GM20000 (cell line): ENCODE measurements around the gene RASGEF1C.
"Not testable (repeated sequence)": the region's sequence is repeated elsewhere in the genome, so short reads cannot be mapped to it uniquely, and the experiment has no call there.

Experiments
- DNase-seq: peaks from one replicate; pipeline ENCODE4 v3.0.0; 2012; ENCODE audit warnings: low spot score
- TF ChIP-seq, protein P1 (sequence below): IDR thresholded peaks from 2 replicates; pipeline ENCODE4 v1.5.1; 2012; ENCODE audit warnings: mild to moderate bottlenecking, control low read depth; ENCODE audit errors: extremely low read depth, missing control alignments

RASGEF1C gene

DNA sequence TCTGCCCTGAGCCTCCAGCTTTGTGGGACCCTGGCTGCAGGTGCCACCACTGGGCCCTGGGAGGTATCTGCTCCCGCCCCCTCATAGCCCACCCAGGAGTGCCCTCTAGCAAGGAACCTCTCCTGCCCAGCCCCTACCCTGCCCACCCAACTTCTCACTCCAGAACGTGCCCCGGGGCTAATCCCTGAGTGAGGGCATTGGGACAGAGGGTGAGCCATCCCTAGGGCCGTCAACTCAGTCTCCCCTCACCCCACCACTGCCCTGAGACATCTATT, 2.7 kb upstream of the RASGEF1C start:
- TF ChIP-seq, protein P1, sequence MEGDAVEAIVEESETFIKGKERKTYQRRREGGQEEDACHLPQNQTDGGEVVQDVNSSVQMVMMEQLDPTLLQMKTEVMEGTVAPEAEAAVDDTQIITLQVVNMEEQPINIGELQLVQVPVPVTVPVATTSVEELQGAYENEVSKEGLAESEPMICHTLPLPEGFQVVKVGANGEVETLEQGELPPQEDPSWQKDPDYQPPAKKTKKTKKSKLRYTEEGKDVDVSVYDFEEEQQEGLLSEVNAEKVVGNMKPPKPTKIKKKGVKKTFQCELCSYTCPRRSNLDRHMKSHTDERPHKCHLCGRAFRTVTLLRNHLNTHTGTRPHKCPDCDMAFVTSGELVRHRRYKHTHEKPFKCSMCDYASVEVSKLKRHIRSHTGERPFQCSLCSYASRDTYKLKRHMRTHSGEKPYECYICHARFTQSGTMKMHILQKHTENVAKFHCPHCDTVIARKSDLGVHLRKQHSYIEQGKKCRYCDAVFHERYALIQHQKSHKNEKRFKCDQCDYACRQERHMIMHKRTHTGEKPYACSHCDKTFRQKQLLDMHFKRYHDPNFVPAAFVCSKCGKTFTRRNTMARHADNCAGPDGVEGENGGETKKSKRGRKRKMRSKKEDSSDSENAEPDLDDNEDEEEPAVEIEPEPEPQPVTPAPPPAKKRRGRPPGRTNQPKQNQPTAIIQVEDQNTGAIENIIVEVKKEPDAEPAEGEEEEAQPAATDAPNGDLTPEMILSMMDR: no peak

DNA sequence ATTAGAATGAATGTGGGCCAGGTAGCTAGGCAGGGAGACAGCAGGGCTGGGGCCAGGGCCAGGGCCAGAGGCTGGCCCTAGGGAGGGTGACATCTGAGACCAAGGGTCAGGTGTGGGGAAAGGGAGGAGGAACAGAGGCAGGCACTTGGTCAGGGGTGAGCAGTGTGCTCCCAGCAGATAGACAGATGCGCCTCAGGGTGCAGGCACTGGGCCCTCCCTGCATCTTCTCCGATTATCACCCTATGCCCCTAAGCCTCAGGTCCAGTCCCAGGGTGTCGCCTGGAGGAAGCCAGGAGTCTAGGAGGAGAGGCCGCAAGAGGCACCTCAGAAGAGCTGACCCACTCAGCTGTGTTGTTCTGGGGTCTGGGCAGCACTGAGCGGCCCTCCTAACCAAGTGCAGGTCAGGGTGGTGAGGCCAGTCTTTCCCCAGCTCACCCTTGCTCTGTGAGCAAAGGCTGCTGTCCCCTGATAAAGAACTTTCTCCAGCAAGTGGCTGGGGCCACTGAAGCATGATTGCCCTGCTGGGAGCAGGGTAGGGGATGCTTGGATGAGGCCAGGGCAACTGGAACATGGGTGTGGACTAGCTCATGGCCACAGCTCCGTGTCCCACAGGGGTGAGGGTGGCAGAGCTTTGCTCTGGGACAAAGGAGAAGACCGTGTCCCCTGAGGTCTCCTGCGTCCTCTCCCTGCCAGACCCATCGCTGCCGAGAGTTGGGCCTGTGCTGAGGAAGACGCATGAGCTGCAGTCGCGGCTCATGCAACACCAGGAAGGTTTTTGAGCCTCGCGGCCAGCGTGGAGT, 2.1 kb upstream of the RASGEF1C start:
- DNase-seq: no peak

More for the DNA sequence above, 2.7 kb upstream of the RASGEF1C start:
- no peak for DNase-seq

DNA sequence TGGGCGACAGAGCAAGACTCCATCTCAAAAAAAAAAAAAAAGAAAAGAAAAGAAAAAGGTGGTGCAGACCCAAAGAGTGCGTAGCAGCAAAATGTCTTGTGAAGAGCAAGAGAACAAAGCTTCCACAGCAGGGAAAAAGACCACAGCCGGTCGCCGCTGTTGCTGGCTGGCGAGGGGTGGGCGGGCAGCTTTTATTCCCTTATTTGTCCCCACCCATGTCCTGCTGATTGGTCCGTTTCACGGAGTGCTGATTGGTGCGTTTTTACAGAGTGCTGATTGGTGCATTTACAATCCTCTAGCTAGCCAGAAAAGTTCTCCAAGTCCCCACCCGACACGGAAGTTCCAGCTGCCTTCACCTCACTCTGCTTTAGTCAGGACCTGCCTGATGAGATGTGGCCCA, 1.1 kb upstream of the RASGEF1C start:
- DNase-seq: not testable (repeated sequence)

More for the DNA sequence above, 2.1 kb upstream of the RASGEF1C start:
- TF ChIP-seq, protein P1: no peak

DNA sequence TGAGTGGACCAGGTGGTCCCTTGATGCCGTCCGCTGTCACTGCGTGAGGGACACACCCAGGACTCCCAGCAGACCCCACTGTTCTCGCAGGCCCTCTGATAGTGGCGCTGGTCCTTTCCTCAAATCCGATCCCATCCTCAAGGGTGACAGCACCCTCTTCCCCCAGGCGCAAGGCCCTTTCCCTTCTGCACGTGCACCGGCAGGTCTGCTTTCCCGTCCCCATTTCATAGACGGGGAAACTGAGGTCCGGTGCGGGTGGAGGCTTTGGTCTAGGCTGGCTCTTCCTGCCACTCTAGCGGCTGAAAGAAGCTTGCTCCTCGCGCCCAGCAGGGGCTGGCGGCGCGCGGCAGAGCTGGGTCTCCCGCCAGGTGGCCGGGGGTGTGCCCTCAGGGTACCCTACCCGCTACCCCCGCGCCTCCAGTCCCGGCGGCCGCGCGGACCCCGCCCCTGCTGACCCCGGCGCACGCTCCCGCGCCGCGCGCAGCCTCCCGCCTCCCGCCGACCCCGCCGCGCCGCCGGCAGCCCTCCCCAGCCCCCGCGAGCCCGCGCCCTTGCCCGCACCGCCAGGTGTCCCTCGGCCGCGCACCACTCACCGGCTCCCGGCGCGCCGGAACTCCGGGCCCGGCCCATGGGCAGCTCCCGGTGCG, 453 bp downstream of the RASGEF1C start:
- TF ChIP-seq, protein P1: no peak

DNA sequence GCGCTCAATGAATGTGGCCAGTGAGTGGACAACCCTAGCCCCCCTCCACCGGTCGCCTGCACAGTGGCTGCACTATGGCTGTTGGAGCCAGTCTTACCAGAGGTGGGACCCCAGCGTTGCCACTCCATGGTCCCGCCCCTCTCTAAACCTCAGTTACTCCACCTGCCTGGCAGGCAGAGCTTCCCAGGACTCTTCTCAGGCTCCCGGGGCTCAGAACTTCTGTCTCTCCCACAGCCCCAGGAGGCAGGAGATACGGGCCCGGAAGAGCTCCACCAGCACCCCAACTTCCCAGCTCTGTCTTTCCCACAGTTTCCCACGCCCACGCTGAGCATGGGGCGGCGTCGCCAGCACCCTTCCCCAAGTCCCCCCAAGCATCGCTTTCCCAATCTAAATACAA, 975 bp downstream of the RASGEF1C start:
- DNase-seq: no peak
- TF ChIP-seq, protein P1: no peak

More for the DNA sequence above, 453 bp downstream of the RASGEF1C start:
- no peak for DNase-seq

DNA sequence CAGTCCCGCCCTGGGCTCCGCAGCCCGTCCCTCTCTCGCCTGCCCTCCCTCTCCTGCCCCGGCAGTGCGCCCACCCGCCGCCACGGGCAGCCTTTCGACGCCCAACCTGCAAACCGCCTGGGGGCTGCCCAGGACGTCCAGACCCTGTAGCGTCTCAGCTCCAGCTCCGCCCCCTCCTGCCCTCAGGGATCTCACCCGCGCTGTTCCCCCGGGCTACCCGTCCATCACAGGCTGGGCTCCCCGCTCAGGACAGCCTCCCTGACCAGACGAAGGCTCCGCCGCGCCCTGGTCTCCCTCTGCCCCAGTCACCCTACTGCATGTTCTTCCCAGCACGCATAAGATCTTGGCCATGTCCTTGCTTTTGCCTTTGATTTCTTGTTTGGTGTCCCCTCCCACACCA, 1.4 kb downstream of the RASGEF1C start:
- TF ChIP-seq, protein P1: no peak
- DNase-seq: no peak

DNA sequence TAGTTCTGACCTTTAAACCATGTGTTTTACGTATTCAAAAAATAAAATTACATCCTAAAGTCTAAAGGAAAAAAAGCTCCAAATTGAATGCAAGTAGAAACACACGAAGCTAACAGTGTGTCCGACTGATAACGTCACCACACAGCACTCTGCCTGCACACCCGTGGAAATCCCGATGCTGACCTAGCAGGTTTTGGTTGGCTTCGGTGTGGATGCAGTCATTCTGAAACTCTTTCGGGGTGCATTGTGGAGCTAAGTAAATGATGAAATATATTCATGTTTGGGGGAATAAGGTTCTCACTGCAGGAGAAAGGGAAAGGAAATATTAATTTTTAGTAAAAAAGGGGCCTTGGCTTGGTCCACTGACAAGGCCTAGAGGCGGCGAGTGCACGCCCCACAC, 2.0 kb downstream of the RASGEF1C start:
- TF ChIP-seq, protein P1: no peak
- DNase-seq: no peak

DNA sequence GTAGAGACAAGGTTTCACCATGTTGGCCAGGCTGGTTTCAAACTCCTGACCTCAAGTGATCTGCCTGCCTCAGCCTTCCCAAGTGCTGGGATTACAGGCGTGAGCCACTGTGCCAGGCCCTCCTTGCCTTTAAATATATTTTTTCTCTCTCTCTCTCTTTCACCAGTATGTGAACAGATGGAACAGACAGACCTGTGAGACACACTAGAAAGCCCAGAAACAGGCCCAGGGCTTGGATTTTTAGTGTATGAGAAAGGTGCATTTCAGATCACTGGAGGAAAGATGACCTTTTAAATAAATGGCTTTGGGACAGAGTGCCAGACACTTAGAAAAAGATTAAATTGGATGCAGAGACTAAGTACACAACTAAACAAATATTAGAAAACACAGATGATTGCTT, 3.1 kb downstream of the RASGEF1C start:
- no peak for DNase-seq
- TF ChIP-seq, protein P1: no peak
